CD4-positive, alpha-beta memory T cell (primary cell): Measurements from ENCODE around the gene RNU4-1. TPM values are rescaled to one million over a fixed set of nuclear protein-coding genes. Genes with fewer than 3 reads are reported as not detected.
"Not testable (repeated sequence)": the region's sequence is repeated elsewhere in the genome, so short reads cannot be mapped to it uniquely, and the experiment has no call there.

Experiments used
- CTCF ChIA-PET: fragments of 350-600 bp; sonication (Branson Sonifier 250); formaldehyde crosslinking; loops from one replicate; lab custom pipeline; 2021; ENCODE audit warnings: inconsistent platforms; ENCODE audit not compliant: partially characterized antibody; lab: Charles Lee
- POLR2A ChIA-PET: fragments of 350-600 bp; sonication (Branson Sonifier 250); formaldehyde crosslinking; loops from one replicate; lab custom pipeline; 2021; ENCODE audit not compliant: partially characterized antibody; lab: Charles Lee
- DNase-seq, 5 donors: peaks; one replicate each; pipeline versions ENCODE4 v3.0.0 to v3.0.0-alpha.2; 2020 to 2022; ENCODE audit warnings: mixed read lengths in 1 of 5
- H3K27ac ChIP-seq: one replicate; pipeline ENCODE4 v1.7.0; 2013; ENCODE audit warnings: low read depth, low read length
- H3K27me3 ChIP-seq: 2 replicates; pipeline ENCODE4 v1.7.0; 2013; ENCODE audit warnings: mild to moderate bottlenecking, low read length, moderate library complexity; ENCODE audit not compliant: insufficient read depth
- H3K36me3 ChIP-seq: 2 replicates; pipeline ENCODE4 v1.7.0; 2013; ENCODE audit warnings: mild to moderate bottlenecking, low read length, moderate library complexity; ENCODE audit not compliant: insufficient read depth
- H3K4me1 ChIP-seq: 2 replicates; pipeline ENCODE4 v1.7.0; 2013; ENCODE audit warnings: mild to moderate bottlenecking, low read length, moderate library complexity; ENCODE audit not compliant: insufficient read depth
- H3K4me3 ChIP-seq, 2 donors: one replicate each; pipeline ENCODE4 v1.7.0; 2013; ENCODE audit warnings: low read length in 2 of 2, mild to moderate bottlenecking in 1 of 2
- H3K9me3 ChIP-seq, 2 donors: one replicate each; pipeline ENCODE4 v1.7.0; 2013; ENCODE audit warnings: low read length in 2 of 2, control low read depth in 1 of 2; ENCODE audit not compliant: control insufficient read depth in 1 of 2
- H3K27ac Mint-ChIP-seq, 7 donors: one replicate each; pipeline ENCODE4 v1.8.0; 2020 to 2021; ENCODE audit warnings: mixed read lengths in 7 of 7, mild to moderate bottlenecking in 6 of 7, inconsistent platforms in 3 of 7, moderate library complexity in 3 of 7
- H3K27me3 Mint-ChIP-seq, 2 donors: one replicate each; pipeline ENCODE4 v1.8.0; 2020 to 2021; ENCODE audit warnings: mixed read lengths in 2 of 2
- H3K36me3 Mint-ChIP-seq, 2 donors: one replicate each; pipeline ENCODE4 v1.8.0; 2020 to 2021; ENCODE audit warnings: mixed read lengths in 2 of 2, inconsistent platforms in 1 of 2, mild to moderate bottlenecking in 1 of 2
- H3K4me1 Mint-ChIP-seq, 4 donors: one replicate each; pipeline ENCODE4 v1.8.0; 2020 to 2021; ENCODE audit warnings: mixed read lengths in 4 of 4, mild to moderate bottlenecking in 1 of 4
- H3K4me3 Mint-ChIP-seq, 8 donors: one replicate each; pipeline ENCODE4 v1.8.0; 2020 to 2021; ENCODE audit warnings: mixed read lengths in 8 of 8, mild to moderate bottlenecking in 7 of 8, moderate library complexity in 6 of 8, inconsistent platforms in 3 of 8
- H3K9me3 Mint-ChIP-seq, 8 donors: one replicate each; pipeline ENCODE4 v1.8.0; 2020 to 2021; ENCODE audit warnings: mixed read lengths in 8 of 8, mild to moderate bottlenecking in 5 of 8, inconsistent platforms in 3 of 8, moderate library complexity in 1 of 8
- intact Hi-C: fragments of 100-400 bp; cut with micrococcal nuclease; formaldehyde crosslinking; loops from one replicate; pipeline ENCODE4 v1.15.1; 2023
- polyA plus RNA-seq, 2 donors: library from polyadenylated mRNA; unstranded; fragments of 300-500 nt; fragmentation: Illumina TruSeq; gene quantifications; one replicate each; pipeline ENCODE4 v1.2.3, GENCODE V29; 2021
- total RNA-seq, 2 experiments: library from RNA; stranded (reverse); gene quantifications; one replicate each; pipeline ENCODE4 v1.2.3, GENCODE V29; 2021

The RNU4-1 gene
- total and polyA plus RNA-seq, 4 experiments from 2014 or later = 925 to 1,200 TPM; not detected in 2

DNA sequence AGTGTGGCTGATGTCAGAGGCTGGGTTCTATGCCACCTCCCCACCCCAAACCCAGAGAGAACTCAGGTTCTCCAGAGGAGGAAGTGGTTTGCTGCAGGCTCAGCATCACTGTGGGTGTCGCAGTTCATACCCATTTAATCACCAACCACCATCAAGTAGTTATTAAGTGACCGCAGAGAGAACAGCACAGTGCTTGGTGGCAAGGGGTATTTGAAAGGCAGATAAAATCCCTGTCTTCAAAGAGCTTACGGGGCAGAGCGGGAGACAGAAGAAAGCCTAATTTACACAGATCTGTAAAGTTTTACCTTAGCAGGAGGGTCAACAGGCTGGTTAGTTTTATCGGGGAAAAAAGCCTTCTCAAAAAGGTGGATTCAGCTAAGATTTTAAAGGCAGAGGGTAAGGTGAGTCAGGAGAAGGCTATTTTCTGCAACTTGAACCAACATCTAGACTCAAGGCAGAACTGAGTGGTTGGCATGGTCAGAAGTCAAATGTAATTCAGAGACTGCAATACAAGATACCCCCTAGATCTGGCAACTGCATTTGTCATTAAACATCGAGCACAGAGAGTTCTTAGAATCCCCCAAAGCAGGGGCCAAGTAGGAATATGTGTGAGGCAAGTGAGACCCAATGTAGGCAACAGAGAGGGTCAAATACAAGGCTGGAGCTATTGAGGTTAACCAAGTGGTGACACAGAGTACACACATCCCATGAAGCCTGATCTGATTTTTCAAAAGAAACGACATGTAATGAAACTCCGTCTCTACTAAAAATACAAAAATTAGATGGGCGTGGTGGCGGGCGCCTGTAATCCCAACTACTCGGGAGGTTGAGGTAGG, 40.7 kb downstream of the RNU4-1 start:
- Mint-ChIP-seq H3K36me3 (peaks cover 12 to 41% of the 10 kb centered on the region in 2 donors), H3K27ac (peak overlapping the region; percentile 84 to 99 (median 97)), H3K4me1 (peaks cover 69 to 96% (median 84%) of the 10 kb centered on the region in 4 donors), H3K4me3 (peak overlapping the region; percentile 69 to 89 (median 81)), H3K9me3 (peaks cover 0 to 3% (median 0%) of the 10 kb centered on the region in 8 donors), H3K27me3 (no peaks in the 10 kb centered on the region)
- H3K27ac ChIP-seq = peak overlapping the region; percentile 66
- no peaks in the 10 kb centered on the region for H3K9me3 ChIP-seq
- peak; percentile 88 to 95 (median 92) for DNase-seq
- H3K27me3 ChIP-seq = no peaks in the 10 kb centered on the region
- ChIA-PET CTCF (interaction anchor here (1.5 to 32.3 kb wide), 5 partner anchors 12 to 51 kb away, joined by 7 to 1075 read pairs (median 17); partner anchors contain the start of genes PXN and RPLP0), POLR2A (interaction anchor here (0.6 to 13.9 kb wide), 13 partner anchors 8 to 263 kb away, joined by 3 to 301 read pairs (median 8); partner anchors contain the start of genes BICDL1, PXN, RAB35 and RNU4-1)
- peak overlapping the region; percentile 33 for H3K4me3 ChIP-seq
- H3K4me1 ChIP-seq = peaks cover 99% of the 10 kb centered on the region
- intact Hi-C loops = loop anchor here (1.0 kb wide), 4 partner anchors 13 to 51 kb away; partner anchors contain the start of genes PXN, RNU4-2 and RPLP0
- no peaks in the 10 kb centered on the region for H3K36me3 ChIP-seq

DNA sequence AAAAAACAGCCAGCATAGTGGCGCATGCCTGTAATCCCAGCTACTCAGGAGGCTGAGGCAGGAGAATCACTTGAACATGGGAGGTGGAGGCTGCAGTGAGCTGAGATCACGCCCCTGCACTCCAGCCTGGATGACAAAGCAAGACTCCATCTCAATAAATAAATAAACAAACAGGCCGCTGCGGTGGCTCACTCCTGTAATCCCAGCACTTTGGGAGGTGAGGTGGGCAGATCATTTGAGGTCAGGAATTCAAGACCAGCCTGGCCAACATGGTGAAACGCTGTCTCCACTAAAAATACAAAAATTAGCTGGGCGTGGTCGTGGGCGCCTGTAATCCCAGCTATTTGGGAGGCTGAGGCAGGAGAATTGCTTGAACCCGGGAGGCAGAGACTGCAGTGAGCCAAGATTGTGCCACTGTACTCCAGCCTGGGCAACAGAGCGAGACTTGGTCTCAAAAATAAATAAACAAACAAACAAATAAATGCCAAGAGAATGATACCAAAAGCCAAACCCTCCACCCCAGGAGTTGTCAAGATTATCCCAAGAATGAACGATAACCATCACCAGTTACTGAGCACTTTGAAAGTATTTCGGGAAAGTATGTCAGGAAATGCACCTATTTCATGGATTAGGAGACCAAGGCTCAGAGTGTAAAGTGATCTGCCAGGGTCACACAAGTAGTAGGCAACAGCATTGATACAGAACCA, 41.5 kb downstream of the RNU4-1 start:
- POLR2A ChIA-PET = interaction anchor here (1.2 to 13.9 kb wide), 13 partner anchors 9 to 263 kb away, joined by 3 to 301 read pairs (median 21); partner anchors contain the start of genes BICDL1, PXN, RAB35 and RNU4-1
- peak overlapping the region; percentile 66 for H3K27ac ChIP-seq
- peaks cover 12 to 37% of the 10 kb centered on the region in 2 donors for H3K36me3 Mint-ChIP-seq

DNA sequence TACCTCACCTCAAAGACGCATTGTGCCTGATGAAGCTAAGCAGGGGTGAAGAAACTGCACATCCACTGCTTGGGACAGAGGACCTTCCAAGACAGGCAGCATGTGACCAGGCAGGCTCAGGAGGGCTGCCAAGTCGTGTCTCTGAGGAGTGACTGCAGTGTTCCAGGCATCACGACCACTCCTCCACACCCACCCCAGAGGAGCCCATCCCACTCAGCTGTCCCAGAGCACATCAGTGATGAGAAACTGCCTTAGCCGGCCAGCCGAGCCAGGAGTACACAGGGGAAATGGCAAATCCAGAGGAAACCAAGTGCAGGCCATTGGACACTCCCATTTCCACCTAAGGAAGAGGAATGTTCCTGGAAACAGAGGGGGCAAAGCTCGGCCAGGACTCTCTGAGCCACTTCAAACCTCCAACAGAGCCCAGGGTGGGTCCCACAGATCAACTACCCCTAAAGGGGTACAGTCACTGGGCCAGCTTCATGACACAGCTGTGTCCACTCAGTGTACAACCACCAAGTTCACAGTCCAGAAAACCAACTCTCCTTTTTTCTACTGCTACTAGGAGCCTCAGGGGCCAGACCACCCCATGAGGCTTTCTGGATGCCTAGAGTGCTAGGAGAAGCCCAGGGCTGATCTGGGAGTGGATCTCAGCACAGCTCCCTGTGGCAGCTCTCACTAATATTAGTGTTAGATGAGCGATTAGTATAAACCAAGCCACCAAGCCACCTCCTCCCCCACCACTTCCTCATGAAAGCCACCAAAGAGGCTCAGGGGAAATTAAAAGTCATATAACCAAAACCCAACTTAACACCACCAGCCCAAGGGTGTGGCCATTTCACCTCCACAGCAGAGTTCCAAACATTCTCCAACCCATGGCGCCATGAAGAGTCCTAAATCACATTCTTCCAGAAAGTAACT, 42.9 kb downstream of the RNU4-1 start:
- Histone ChIP-seq H3K4me1 (peaks cover 90% of the 10 kb centered on the region), H3K9me3 (no peaks in the 10 kb centered on the region), H3K4me3 (peak overlapping the region; percentile 4 to 49), H3K27ac (peak overlapping the region; percentile 50), H3K36me3 (no peaks in the 10 kb centered on the region), H3K27me3 (no peaks in the 10 kb centered on the region)
- peak overlapping the region; percentile 81 to 99 (median 95) for H3K27ac Mint-ChIP-seq
- no peaks in the 10 kb centered on the region for H3K27me3 Mint-ChIP-seq
- peak overlapping the region; percentile 65 to 91 (median 82) for H3K4me3 Mint-ChIP-seq
- peaks cover 12 to 30% of the 10 kb centered on the region in 2 donors for H3K36me3 Mint-ChIP-seq
- POLR2A ChIA-PET = interaction anchor here (1.3 to 13.9 kb wide), 7 partner anchors 11 to 261 kb away, joined by 3 to 301 read pairs (median 94); partner anchors contain the start of genes BICDL1, PXN, RNU4-1 and RNU4-2
- CTCF ChIA-PET = interaction anchor here (0.7 to 32.3 kb wide), 10 partner anchors 10 to 67 kb away, joined by 3 to 1075 read pairs (median 6); partner anchors contain the start of genes PXN and RPLP0
- DNase-seq = peak; percentile 52 to 61 (median 59)
- intact Hi-C loops = no loop called here
- peaks cover 0 to 3% (median 0%) of the 10 kb centered on the region in 8 donors for H3K9me3 Mint-ChIP-seq
- H3K4me1 Mint-ChIP-seq = peaks cover 67 to 88% (median 78%) of the 10 kb centered on the region in 4 donors

More for the DNA sequence above, 41.5 kb downstream of the RNU4-1 start:
- not testable (repeated sequence) for H3K36me3 ChIP-seq, H3K9me3 ChIP-seq, H3K27me3 Mint-ChIP-seq, H3K9me3 Mint-ChIP-seq, H3K27me3 ChIP-seq, DNase-seq
- intact Hi-C loops = loop anchor here (1.0 kb wide), 4 partner anchors 14 to 50 kb away; partner anchors contain the start of genes PXN, RNU4-2 and RPLP0
- Histone ChIP-seq H3K4me3 (peak overlapping the region in 1 of 2 donors; percentile 33), H3K4me1 (peaks cover 97% of the 10 kb centered on the region)
- H3K4me3 Mint-ChIP-seq = peak overlapping the region; percentile 69 to 89 (median 81)
- peak overlapping the region; percentile 84 to 99 (median 97) for H3K27ac Mint-ChIP-seq
- CTCF ChIA-PET = interaction anchor here (1.5 to 32.3 kb wide), 7 partner anchors 13 to 66 kb away, joined by 3 to 1075 read pairs (median 15); partner anchors contain the start of genes PXN and RPLP0
- peaks cover 71 to 92% (median 82%) of the 10 kb centered on the region in 4 donors for H3K4me1 Mint-ChIP-seq

DNA sequence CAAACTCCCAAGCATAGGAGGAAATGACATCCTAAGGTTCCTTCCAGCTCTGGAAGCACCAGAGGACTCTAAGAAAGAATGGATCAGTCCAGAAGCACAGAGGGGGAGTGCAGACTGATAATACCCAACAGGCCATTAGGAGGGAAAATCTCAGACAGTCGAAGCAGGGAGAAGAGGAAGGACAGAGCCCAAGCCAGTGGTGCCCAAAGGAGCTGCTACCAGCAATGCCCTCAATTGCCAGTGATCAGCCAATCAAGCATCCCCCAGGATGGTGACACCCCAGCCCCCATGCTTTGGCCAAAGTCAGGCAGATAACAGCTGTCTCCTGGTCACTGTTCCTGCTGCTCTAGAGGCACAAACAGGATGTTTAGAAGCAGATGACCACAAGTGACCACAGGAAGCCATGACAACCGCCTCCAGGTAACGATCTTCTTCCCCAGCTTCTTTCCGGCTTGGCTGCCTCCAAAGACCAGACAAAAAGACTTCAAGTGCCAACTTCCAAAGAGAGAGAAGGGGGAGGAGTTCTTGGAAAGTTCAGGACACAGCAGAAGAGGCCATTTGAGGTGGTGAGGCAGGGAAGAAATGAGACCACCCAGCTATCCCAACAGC, 43.7 kb downstream of the RNU4-1 start:
- Mint-ChIP-seq H3K36me3 (peaks cover 12 to 27% of the 10 kb centered on the region in 2 donors), H3K27me3 (no peaks in the 10 kb centered on the region), H3K27ac (peak overlapping the region; percentile 81 to 98 (median 91)), H3K9me3 (peaks cover 0 to 3% (median 0%) of the 10 kb centered on the region in 8 donors), H3K4me1 (peaks cover 65 to 86% (median 76%) of the 10 kb centered on the region in 4 donors), H3K4me3 (peak overlapping the region; percentile 71 to 91 (median 82))
- intact Hi-C loops = no loop called here
- H3K9me3 ChIP-seq = no peaks in the 10 kb centered on the region
- H3K36me3 ChIP-seq = no peaks in the 10 kb centered on the region
- no peaks in the 10 kb centered on the region for H3K27me3 ChIP-seq
- POLR2A ChIA-PET = interaction anchor here (3.1 to 13.9 kb wide), 6 partner anchors 10 to 48 kb away, joined by 15 to 301 read pairs (median 114); partner anchors contain the start of genes PXN, RNU4-1, RNU4-2 and RPLP0
- CTCF ChIA-PET = interaction anchor here (1.0 to 32.3 kb wide), 5 partner anchors 9 to 48 kb away, joined by 5 to 1075 read pairs (median 15); partner anchors contain the start of genes PXN and RPLP0
- DNase-seq = no peak
- peak overlapping the region in 1 of 2 donors; percentile 49 for H3K4me3 ChIP-seq
- no peak overlapping the region for H3K27ac ChIP-seq
- H3K4me1 ChIP-seq = peaks cover 86% of the 10 kb centered on the region

DNA sequence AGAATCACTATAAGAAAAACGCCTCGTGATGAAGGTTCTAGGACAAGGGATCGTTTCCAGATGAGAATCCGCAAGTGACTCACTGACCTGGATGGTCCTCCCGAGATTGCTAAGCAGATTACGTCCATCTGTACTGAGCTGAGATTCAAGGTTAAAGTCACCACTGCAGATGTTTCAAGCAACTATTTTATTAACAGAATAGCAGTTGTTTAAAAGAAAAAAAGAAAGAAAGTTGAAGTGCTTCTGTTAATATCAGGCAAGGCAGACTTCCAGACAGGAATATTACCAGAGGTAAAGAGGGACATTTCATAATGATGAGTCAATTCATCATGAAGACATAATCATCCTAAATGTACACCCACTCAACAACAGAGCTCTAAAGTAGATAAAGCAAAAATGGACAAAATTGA, 45.4 kb downstream of the RNU4-1 start:
- H3K4me1 ChIP-seq = peaks cover 85% of the 10 kb centered on the region
- Mint-ChIP-seq H3K4me3 (peak overlapping the region; percentile 3 to 93 (median 57)), H3K4me1 (peaks cover 63 to 85% (median 73%) of the 10 kb centered on the region in 4 donors), H3K9me3 (peaks cover 0 to 3% (median 0%) of the 10 kb centered on the region in 8 donors), H3K27ac (peak overlapping the region; percentile 19 to 96 (median 78)), H3K27me3 (no peaks in the 10 kb centered on the region), H3K36me3 (peaks cover 12 to 30% of the 10 kb centered on the region in 2 donors)
- CTCF ChIA-PET = interaction anchor here (0.9 to 32.3 kb wide), 5 partner anchors 7 to 23 kb away, joined by 3 to 1075 read pairs (median 5); partner anchors contain the start of gene PXN
- DNase-seq = no peak
- intact Hi-C loops = no loop called here
- POLR2A ChIA-PET = interaction anchor here (4.5 to 13.9 kb wide), 5 partner anchors 8 to 46 kb away, joined by 43 to 301 read pairs (median 133); partner anchors contain the start of genes PXN, RNU4-1, RNU4-2 and RPLP0
- H3K9me3 ChIP-seq = no peaks in the 10 kb centered on the region
- no peaks in the 10 kb centered on the region for H3K27me3 ChIP-seq
- H3K36me3 ChIP-seq = no peaks in the 10 kb centered on the region
- H3K27ac ChIP-seq = peak overlapping the region; percentile 35
- H3K4me3 ChIP-seq = no peak overlapping the region
